GM23338 (cell line): ENCODE data around the gene NIFK. TPM values are rescaled to one million over a fixed set of nuclear protein-coding genes. Genes with fewer than 3 reads are reported as not detected.
A peak's percentile ranks its signal among the peaks of the same experiment; 100 is the strongest.

Source experiments
- ATAC-seq: fragments of 200-7000 bp; cut with Tn5 transposase; 3 replicates; pipeline ENCODE4 v1.9.1; 2020
- DNase-seq: peaks from one replicate; pipeline ENCODE4 v3.0.0-alpha.2; 2015; ENCODE audit warnings: low spot score
- H2AFZ ChIP-seq: fragments of 200-600 bp; sonication (generic); 2 replicates; pipeline ENCODE4 v1.8.0; 2016; ENCODE audit warnings: antibody characterized with exemption, mild to moderate bottlenecking, moderate library complexity
- H3F3A ChIP-seq: fragments of 200-600 bp; sonication (generic); replicated peaks from 2 replicates; pipeline ENCODE4 v1.8.0; 2017; ENCODE audit warnings: antibody characterized with exemption, mixed run types, low read depth
- H3K27ac ChIP-seq: fragments of 200-600 bp; sonication (generic); 2 replicates; pipeline ENCODE4 v1.6.1; 2016; ENCODE audit warnings: low read depth
- H3K27me3 ChIP-seq: fragments of 200-600 bp; sonication (generic); 2 replicates; pipeline ENCODE4 v1.8.0; 2016; ENCODE audit warnings: mild to moderate bottlenecking, mixed run types, moderate library complexity; ENCODE audit not compliant: insufficient read depth
- H3K36me3 ChIP-seq: fragments of 200-600 bp; sonication (generic); 2 replicates; pipeline ENCODE4 v1.8.0; 2016; ENCODE audit warnings: mild to moderate bottlenecking; ENCODE audit not compliant: insufficient read depth
- H3K4me1 ChIP-seq: fragments of 200-600 bp; sonication (generic); 2 replicates; pipeline ENCODE4 v1.8.0; 2016; ENCODE audit warnings: mild to moderate bottlenecking, moderate library complexity; ENCODE audit not compliant: insufficient read depth
- H3K4me2 ChIP-seq: fragments of 200-600 bp; sonication (generic); 2 replicates; pipeline ENCODE4 v1.7.1; 2017; ENCODE audit warnings: mixed run types
- H3K4me3 ChIP-seq: fragments of 200-600 bp; sonication (generic); 2 replicates; pipeline ENCODE4 v1.6.1; 2016; ENCODE audit warnings: mixed run types
- H3K79me2 ChIP-seq: fragments of 200-600 bp; sonication (generic); replicated peaks from 2 replicates; pipeline ENCODE4 v1.8.0; 2017; ENCODE audit warnings: mild to moderate bottlenecking; ENCODE audit not compliant: insufficient read depth
- H3K9me2 ChIP-seq: fragments of 200-600 bp; sonication (generic); 2 replicates; pipeline ENCODE4 v1.8.0; 2017; ENCODE audit not compliant: insufficient read depth
- H4K20me1 ChIP-seq: fragments of 200-600 bp; sonication (generic); replicated peaks from 2 replicates; pipeline ENCODE4 v1.8.0; 2017; ENCODE audit warnings: mild to moderate bottlenecking; ENCODE audit not compliant: insufficient read depth
- H3K27ac Mint-ChIP-seq: 2 replicates; pipeline ENCODE4 v1.8.0; 2020; ENCODE audit warnings: inconsistent platforms, mild to moderate bottlenecking, moderate library complexity, mixed read lengths
- H3K27me3 Mint-ChIP-seq: 3 replicates; pipeline ENCODE4 v1.8.0; 2022; ENCODE audit warnings: low read depth, mild to moderate bottlenecking, moderate library complexity, mixed read lengths, inconsistent platforms; ENCODE audit not compliant: insufficient read depth, poor library complexity
- H3K36me3 Mint-ChIP-seq: 3 replicates; pipeline ENCODE4 v1.8.0; 2021; ENCODE audit warnings: low read depth, mild to moderate bottlenecking, inconsistent platforms, moderate library complexity, mixed read lengths
- H3K4me1 Mint-ChIP-seq: 3 replicates; pipeline ENCODE4 v1.8.0; 2020; ENCODE audit warnings: mild to moderate bottlenecking, inconsistent platforms, mixed read lengths
- H3K4me3 Mint-ChIP-seq: 3 replicates; pipeline ENCODE4 v1.8.0; 2021; ENCODE audit warnings: moderate library complexity, mild to moderate bottlenecking, inconsistent platforms, mixed read lengths
- H3K9me3 Mint-ChIP-seq: 3 replicates; pipeline ENCODE4 v1.8.0; 2020; ENCODE audit warnings: moderate library complexity, mild to moderate bottlenecking, inconsistent platforms, mixed read lengths
- CREB1 ChIP-seq: fragments of 250-450 bp; sonication (Bioruptor Pico); IDR thresholded peaks from 2 replicates; pipeline ENCODE4 v1.5.0; 2020; ENCODE audit warnings: low read depth, mild to moderate bottlenecking, moderate library complexity
- ETS1 ChIP-seq: IDR thresholded peaks from 2 replicates; pipeline ENCODE4 v1.6.1; 2016; ENCODE audit warnings: antibody characterized with exemption
- EZH2 ChIP-seq: fragments of 200-600 bp; sonication (generic); IDR thresholded peaks from one replicate; pipeline ENCODE4 v1.8.0; 2017; ENCODE audit warnings: antibody characterized with exemption, mild to moderate bottlenecking, low read depth; ENCODE audit not compliant: unreplicated experiment
- EZH2phosphoT487 ChIP-seq: fragments of 200-600 bp; sonication (generic); IDR thresholded peaks from one replicate; pipeline ENCODE4 v1.8.1; 2018; ENCODE audit warnings: antibody characterized with exemption; ENCODE audit not compliant: unreplicated experiment
- NANOG ChIP-seq: IDR thresholded peaks from 2 replicates; pipeline ENCODE4 v1.6.1; 2016; ENCODE audit warnings: antibody characterized with exemption, borderline replicate concordance
- REST ChIP-seq: IDR thresholded peaks from one replicate; pipeline ENCODE4 v1.6.1; 2018; ENCODE audit warnings: antibody characterized with exemption; ENCODE audit not compliant: unreplicated experiment
- ZNF462 ChIP-seq: fragments of 250-450 bp; sonication (Bioruptor Pico); IDR thresholded peaks from 2 replicates; pipeline ENCODE4 v1.5.0; 2020; ENCODE audit warnings: mild to moderate bottlenecking, moderate library complexity
- polyA plus RNA-seq: library from polyadenylated mRNA; unstranded; fragments of >200 nt; fragmentation: Nextera tagmentation; extraction: Ambion mirVana; gene quantifications from 2 replicates; pipeline ENCODE4 v1.2.1, GENCODE V29; 2016
- total RNA-seq: library from RNA; depleted of rRNA; stranded (reverse); fragments of >200 nt; shearing (Covaris generic); gene quantifications from 2 replicates; pipeline ENCODE4 v1.2.3, GENCODE V29; 2014

NIFK gene
- total and polyA plus RNA-seq, 2 experiments from 2014 or later, result 106 to 289 TPM

DNA sequence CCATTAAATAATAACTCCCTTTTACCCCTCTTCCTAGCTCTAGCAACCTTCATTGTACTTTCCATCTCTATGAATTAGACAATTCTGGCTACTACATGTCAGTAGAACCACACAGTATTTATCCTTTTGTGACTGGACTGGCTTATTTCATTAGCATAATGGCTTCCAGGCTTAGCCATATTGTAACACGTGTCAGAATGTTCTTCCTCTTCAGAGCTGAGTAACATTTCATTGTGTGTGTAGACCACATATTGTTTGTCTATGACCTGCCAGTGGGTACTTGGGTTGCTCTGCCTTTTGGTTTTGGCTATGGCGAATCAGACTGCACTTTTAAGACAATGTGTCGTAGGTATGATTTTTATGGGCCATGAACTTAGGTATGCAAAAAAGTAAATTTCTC, 39.7 kb upstream of the NIFK start:
- Histone ChIP-seq H3K36me3 (no peaks in the 10 kb centered on the region), H3K27me3 (no peaks in the 10 kb centered on the region), H3K79me2 (no peaks in the 10 kb centered on the region), H3K4me3 (no peak overlapping the region), H3F3A (0 out of 2 replicates have a peak, but pooled peaks cover 4% of the 10 kb centered on the region), H4K20me1 (no peaks in the 10 kb centered on the region), H2AFZ (no peak overlapping the region), H3K4me1 (peaks cover 12% of the 10 kb centered on the region), H3K27ac (no peak overlapping the region), H3K9me2 (no peaks in the 10 kb centered on the region), H3K4me2 (no peak overlapping the region)
- Mint-ChIP-seq H3K4me3 (no peak overlapping the region), H3K36me3 (no peaks in the 10 kb centered on the region), H3K27me3 (no peaks in the 10 kb centered on the region), H3K9me3 (no peaks in the 10 kb centered on the region), H3K4me1 (peaks cover 13% of the 10 kb centered on the region), H3K27ac (no peak overlapping the region)
- no peak for TF ChIP-seq NANOG
- no peak for TF ChIP-seq CREB1 (CRISPR knock-in tag)
- TF ChIP-seq EZH2phosphoT487, result no peak
- no peak for TF ChIP-seq ZNF462 (CRISPR knock-in tag)
- TF ChIP-seq ETS1, result no peak
- DNase-seq (no peak), ATAC-seq (no peak)

- DNase-seq, result no peak
- Mint-ChIP-seq H3K36me3 (no peaks in the 10 kb centered on the region), H3K4me1 (peaks cover 12% of the 10 kb centered on the region), H3K9me3 (no peaks in the 10 kb centered on the region), H3K27ac (no peak overlapping the region), H3K4me3 (no peak overlapping the region), H3K27me3 (no peaks in the 10 kb centered on the region)
- ATAC-seq, result no peak
- no peaks in the 10 kb centered on the region for H3K79me2 ChIP-seq
- no peaks in the 10 kb centered on the region for H3K27me3 ChIP-seq
- H3K4me3 ChIP-seq, result no peak overlapping the region
- H3F3A ChIP-seq, result 0 out of 2 replicates have a peak, but pooled peaks cover 4% of the 10 kb centered on the region
- no peak overlapping the region for H3K4me2 ChIP-seq
- no peak overlapping the region for H2AFZ ChIP-seq
- no peaks in the 10 kb centered on the region for H4K20me1 ChIP-seq
- peaks cover 3% of the 10 kb centered on the region; the same call in 1 of the 2 replicates for H3K36me3 ChIP-seq
- H3K9me2 ChIP-seq, result no peaks in the 10 kb centered on the region
- H3K27ac ChIP-seq, result 0 out of 2 replicates have a peak overlapping the region, but pooled peaks have one; percentile 76
- H3K4me1 ChIP-seq, result peaks cover 12% of the 10 kb centered on the region
- no peak for TF ChIP-seq REST
- no peak for TF ChIP-seq EZH2
- TF ChIP-seq CREB1 (CRISPR knock-in tag), result no peak
Observed at GRCh38 chr2:121774235-121774634, 37.6 kb upstream of the NIFK start.
